8988T (cell line): ENCODE results near the gene SLC35E2B.
A peak's percentile ranks its signal among the peaks of the same experiment; 100 is the strongest.
"Not testable (repeated sequence)": the region's sequence is repeated elsewhere in the genome, so short reads cannot be mapped to it uniquely, and the experiment has no call there.

Source experiments
- DNase-seq: peaks from one replicate; pipeline ENCODE4 v3.0.0; 2011

Gene SLC35E2B

GRCh38 chr1:1692714-1693647 lies at the start of gene SLC35E2B:
SLC35E2B (minus strand) TSS chr1:1692795; CDS start chr1:1676699, 16,096 bp downstream.
- DNase-seq, result peak; percentile 3

GRCh38 chr1:1741013-1741412 lies 48.4 kb upstream of the SLC35E2B start:
- not testable (repeated sequence) for DNase-seq

- DNase-seq, result not testable (repeated sequence)
These were observed 46.3 kb upstream of the SLC35E2B start for GRCh38 chr1:1738799-1739337.

GRCh38 chr1:1737675-1738590 lies 45.3 kb upstream of the SLC35E2B start:
- DNase-seq, result not testable (repeated sequence)

DNA sequence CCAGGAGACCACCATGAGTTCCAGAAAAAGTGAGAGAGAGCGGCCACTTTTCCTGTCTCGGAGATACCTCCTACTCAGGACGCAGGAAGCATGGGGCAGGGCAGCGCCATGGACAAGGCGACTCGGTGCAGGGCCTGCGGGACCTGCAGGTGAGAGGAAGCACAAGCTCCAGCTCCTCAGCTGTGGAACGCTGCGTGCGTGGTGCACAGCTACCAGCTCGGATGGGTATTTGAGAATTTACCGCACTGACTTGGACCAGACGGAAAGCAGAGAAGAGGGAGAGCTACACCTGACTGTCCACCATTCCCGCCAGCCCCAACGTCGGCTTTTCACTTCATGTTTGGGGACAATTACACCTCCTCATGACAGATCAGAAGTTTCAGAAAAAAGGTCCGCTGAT lies 39.8 kb upstream of the SLC35E2B start:
- no peak for DNase-seq

GRCh38 chr1:1730870-1731269 lies 38.3 kb upstream of the SLC35E2B start:
- DNase-seq, result no peak

GRCh38 chr1:1730230-1730629 lies 37.6 kb upstream of the SLC35E2B start:
- not testable (repeated sequence) for DNase-seq

- not testable (repeated sequence) for DNase-seq
These were observed 36.7 kb upstream of the SLC35E2B start for GRCh38 chr1:1729116-1729816.

- DNase-seq, result not testable (repeated sequence)
These were observed 35.9 kb upstream of the SLC35E2B start for GRCh38 chr1:1728308-1729005.

- DNase-seq, result not testable (repeated sequence)
These were observed 34.6 kb upstream of the SLC35E2B start for GRCh38 chr1:1727131-1727651.

- DNase-seq, result not testable (repeated sequence)
These were observed 33.5 kb upstream of the SLC35E2B start for GRCh38 chr1:1726088-1726487.

- peak; percentile 45 for DNase-seq
These were observed 31.7 kb upstream of the SLC35E2B start, which contains the start of gene CDK11A for GRCh38 chr1:1724035-1724864. CDK11A (minus strand) TSS chr1:1724357; CDS start chr1:1722818, 1,539 bp downstream.

GRCh38 chr1:1721201-1721600 lies 28.6 kb upstream of the SLC35E2B start:
- DNase-seq, result no peak

- not testable (repeated sequence) for DNase-seq
These were observed 22.7 kb upstream of the SLC35E2B start for GRCh38 chr1:1715109-1715883.

GRCh38 chr1:1707897-1708296 lies 15.3 kb upstream of the SLC35E2B start:
- not testable (repeated sequence) for DNase-seq

DNA sequence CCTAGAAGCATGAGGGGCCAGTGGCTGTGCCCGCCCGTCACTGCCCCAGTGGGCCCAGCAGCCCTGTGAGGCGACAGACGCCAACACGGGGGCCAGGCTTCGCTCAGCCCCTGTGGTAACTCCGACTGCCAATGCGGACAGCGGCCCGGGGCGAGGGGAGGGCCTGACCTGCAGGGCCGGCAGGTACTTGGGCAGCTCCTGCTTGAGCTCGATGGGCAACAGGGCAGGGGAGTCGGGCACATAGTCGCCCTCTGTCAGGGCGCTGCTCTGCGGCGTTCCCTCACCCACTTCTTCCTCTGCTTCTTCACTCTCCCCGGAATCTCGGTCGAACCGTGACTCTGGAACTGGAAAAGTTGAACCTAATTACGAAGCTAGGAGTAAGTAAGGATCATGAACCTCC lies 14.6 kb upstream of the SLC35E2B start:
- not testable (repeated sequence) for DNase-seq

DNA sequence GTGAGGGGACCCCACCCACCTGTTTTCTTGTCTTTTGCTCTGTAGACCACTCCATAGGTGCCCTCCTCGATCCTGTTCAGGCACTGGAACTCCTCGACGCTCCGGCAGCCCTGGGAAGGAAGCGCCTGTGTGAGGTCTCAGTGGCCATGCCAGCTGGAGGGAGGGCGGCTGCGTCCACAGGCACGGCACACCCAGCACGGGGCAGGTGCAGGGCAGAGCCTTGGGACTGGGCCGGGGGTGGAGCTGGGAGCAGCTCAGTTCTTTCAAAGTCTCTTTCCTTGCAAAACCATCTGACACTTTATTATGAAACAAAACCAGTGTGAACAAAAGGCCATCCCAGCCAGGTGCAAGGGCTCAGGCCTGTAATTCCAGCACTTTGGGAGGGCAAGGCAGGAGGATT lies 13.0 kb upstream of the SLC35E2B start:
- DNase-seq, result not testable (repeated sequence)

- DNase-seq, result not testable (repeated sequence)
These were observed 11.8 kb upstream of the SLC35E2B start for GRCh38 chr1:1704284-1704957.

GRCh38 chr1:1703796-1704195 lies 11.2 kb upstream of the SLC35E2B start:
- peak; percentile 2 for DNase-seq
